ENCODE results near the gene DAB2IP.

GRCh38 chr9:121734465-121734864 lies 83.0 kb downstream of the DAB2IP start:
- TF ChIP-seq, protein P1, sequence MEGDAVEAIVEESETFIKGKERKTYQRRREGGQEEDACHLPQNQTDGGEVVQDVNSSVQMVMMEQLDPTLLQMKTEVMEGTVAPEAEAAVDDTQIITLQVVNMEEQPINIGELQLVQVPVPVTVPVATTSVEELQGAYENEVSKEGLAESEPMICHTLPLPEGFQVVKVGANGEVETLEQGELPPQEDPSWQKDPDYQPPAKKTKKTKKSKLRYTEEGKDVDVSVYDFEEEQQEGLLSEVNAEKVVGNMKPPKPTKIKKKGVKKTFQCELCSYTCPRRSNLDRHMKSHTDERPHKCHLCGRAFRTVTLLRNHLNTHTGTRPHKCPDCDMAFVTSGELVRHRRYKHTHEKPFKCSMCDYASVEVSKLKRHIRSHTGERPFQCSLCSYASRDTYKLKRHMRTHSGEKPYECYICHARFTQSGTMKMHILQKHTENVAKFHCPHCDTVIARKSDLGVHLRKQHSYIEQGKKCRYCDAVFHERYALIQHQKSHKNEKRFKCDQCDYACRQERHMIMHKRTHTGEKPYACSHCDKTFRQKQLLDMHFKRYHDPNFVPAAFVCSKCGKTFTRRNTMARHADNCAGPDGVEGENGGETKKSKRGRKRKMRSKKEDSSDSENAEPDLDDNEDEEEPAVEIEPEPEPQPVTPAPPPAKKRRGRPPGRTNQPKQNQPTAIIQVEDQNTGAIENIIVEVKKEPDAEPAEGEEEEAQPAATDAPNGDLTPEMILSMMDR (IDR thresholded peaks at IDR 0.05): no peak
- no peak for TF ChIP-seq POLR2A (IDR thresholded peaks at IDR 0.05)
